Stimulated activated CD4-positive, alpha-beta T cell treated with anti-CD3 and anti-CD28 coated beads, Interleukin-1b, Interleukin-23, amount 100 ng/mL, for 1 hour (primary cell): ENCODE measurements around the gene IL10RB.
A peak's percentile ranks its signal among the peaks of the same experiment; 100 is the strongest.
"Not testable (repeated sequence)": the region's sequence is repeated elsewhere in the genome, so short reads cannot be mapped to it uniquely, and the experiment has no call there.

Experiments used
- DNase-seq, 2 donors: peaks; one replicate each; pipeline ENCODE4 v3.0.0-alpha.2; 2020; ENCODE audit warnings: low read depth in 2 of 2

The IL10RB gene

GRCh38 chr21:33302055-33302454, 35.9 kb downstream of the IL10RB start:
- DNase-seq, result no peak

GRCh38 chr21:33302796-33303195, 36.6 kb downstream of the IL10RB start:
- DNase-seq, result no peak

- DNase-seq, result no peak
Measured at GRCh38 chr21:33305344-33305671, 39.1 kb downstream of the IL10RB start.

- no peak for DNase-seq
Measured at GRCh38 chr21:33305938-33306337, 39.8 kb downstream of the IL10RB start.

GRCh38 chr21:33308586-33309490, 42.7 kb downstream of the IL10RB start:
- no peak for DNase-seq

- no peak for DNase-seq
Measured at GRCh38 chr21:33309778-33310177, 43.6 kb downstream of the IL10RB start.

GRCh38 chr21:33312121-33312520, 46.0 kb downstream of the IL10RB start:
- no peak for DNase-seq

- DNase-seq, result no peak
Measured at GRCh38 chr21:33313183-33313582, 47.0 kb downstream of the IL10RB start.

- no peak for DNase-seq
Measured at GRCh38 chr21:33313611-33314010, 47.4 kb downstream of the IL10RB start.

GRCh38 chr21:33314111-33314510, 47.9 kb downstream of the IL10RB start:
- DNase-seq, result no peak

- no peak for DNase-seq
Measured at GRCh38 chr21:33315946-33316710, 50.0 kb downstream of the IL10RB start.

GRCh38 chr21:33317145-33317544, 51.0 kb downstream of the IL10RB start:
- no peak for DNase-seq

GRCh38 chr21:33317786-33318486, 51.8 kb downstream of the IL10RB start:
- DNase-seq, result no peak

- DNase-seq, result not testable (repeated sequence)
Measured at GRCh38 chr21:33321005-33321404, 54.8 kb downstream of the IL10RB start.

GRCh38 chr21:33323610-33324009, 57.4 kb downstream of the IL10RB start:
- DNase-seq, result not testable (repeated sequence)

GRCh38 chr21:33324291-33325221, 58.4 kb downstream of the IL10RB start, which contains the start of gene IFNAR1:
Gene IFNAR1 (plus strand): TSS chr21:33324970. CDS start chr21:33325056, 86 bp downstream.
- DNase-seq, result peak; percentile 97 to 99

- DNase-seq, result peak; percentile 29 to 49
Measured at GRCh38 chr21:33325222-33326067, 59.3 kb downstream of the IL10RB start.

- DNase-seq, result no peak
Measured at GRCh38 chr21:33327326-33327725, 61.2 kb downstream of the IL10RB start.

GRCh38 chr21:33327792-33328433, 61.7 kb downstream of the IL10RB start:
- DNase-seq, result no peak

- DNase-seq, result no peak
Measured at GRCh38 chr21:33330726-33331125, 64.6 kb downstream of the IL10RB start.
